K562 (cell line): ENCODE data around the gene LBP. TPM values are rescaled to one million over a fixed set of nuclear protein-coding genes. Genes with fewer than 3 reads are reported as not detected.
A peak's percentile ranks its signal among the peaks of the same experiment; 100 is the strongest.

Source experiments
- ARID1B ChIP-seq: fragments of 450-650 bp; IDR thresholded peaks from 2 replicates; pipeline ENCODE4 v1.6.1; 2016; ENCODE audit warnings: antibody characterized with exemption, mild to moderate bottlenecking, inconsistent platforms
- BRD9 ChIP-seq: fragments of 450-650 bp; IDR thresholded peaks from 2 replicates; pipeline ENCODE4 v1.6.1; 2018; ENCODE audit warnings: low read depth; ENCODE audit not compliant: partially characterized antibody
- FOXJ3 ChIP-seq: sonication (generic); formaldehyde crosslinking; IDR thresholded peaks from 2 replicates; pipeline ENCODE4 v1.4.0; 2020; ENCODE audit warnings: mild to moderate bottlenecking, missing genetic modification reagents
- FOXK2 ChIP-seq, 2 experiments: fragments of 450-650 bp; IDR thresholded peaks in 1 of 2; conservative IDR thresholded peaks in 1 of 2; 2 replicates each; pipeline ENCODE4 v1.6.1; 2016; ENCODE audit warnings: low read depth in 2 of 2, mild to moderate bottlenecking in 1 of 2
- FOXP1 ChIP-seq: sonication (generic); formaldehyde crosslinking; IDR thresholded peaks from 2 replicates; pipeline ENCODE4 v1.8.0; 2022; ENCODE audit warnings: mild to moderate bottlenecking, missing genetic modification reagents
- LARP7 ChIP-seq: fragments of 450-650 bp; IDR thresholded peaks from 2 replicates; pipeline ENCODE4 v1.6.1; 2016
- LEF1 ChIP-seq: fragments of 450-650 bp; IDR thresholded peaks from 2 replicates; pipeline ENCODE4 v1.6.1; 2016; ENCODE audit warnings: mild to moderate bottlenecking
- MCM2 ChIP-seq: fragments of 450-650 bp; IDR thresholded peaks from 2 replicates; pipeline ENCODE4 v1.6.1; 2017; ENCODE audit warnings: low read depth, mild to moderate bottlenecking
- MEF2A ChIP-seq: IDR thresholded peaks from 2 replicates; pipeline ENCODE4 v1.6.1; 2011; ENCODE audit warnings: low read depth, mild to moderate bottlenecking, low read length, moderate library complexity; ENCODE audit not compliant: control insufficient read depth
- NR2C1 ChIP-seq, 2 experiments: fragments of 450-650 bp; IDR thresholded peaks; 2 replicates each; pipeline ENCODE4 v1.6.1; 2017; ENCODE audit warnings: mild to moderate bottlenecking in 2 of 2, antibody characterized with exemption in 1 of 2, inconsistent platforms in 1 of 2, missing compliant biosample characterization in 1 of 2, missing genetic modification characterization in 1 of 2
- RAD21 ChIP-seq, 2 experiments: fragments of 250-450 bp in 1 of 2; fragments of 450-650 bp in 1 of 2; sonication (Bioruptor Pico) in 1 of 2; formaldehyde crosslinking in 1 of 2; IDR thresholded peaks in 1 of 2; conservative IDR thresholded peaks in 1 of 2; 2 replicates each; pipeline versions ENCODE4 v1.4.0 to v1.8.0; 2020 to 2022; ENCODE audit warnings: mild to moderate bottlenecking in 2 of 2, moderate library complexity in 1 of 2
- SETDB1 ChIP-seq: IDR thresholded peaks from one replicate; pipeline ENCODE4 v1.6.1; 2012; ENCODE audit warnings: low read length, control low read depth, inconsistent platforms
- SRSF3 ChIP-seq: fragments of 200-400 bp; formaldehyde crosslinking; IDR thresholded peaks from 2 replicates; pipeline ENCODE4 v1.6.1; 2016; ENCODE audit warnings: mild to moderate bottlenecking, low read length, moderate library complexity; ENCODE audit not compliant: insufficient read depth
- ZNF184 ChIP-seq: sonication (generic); formaldehyde crosslinking; IDR thresholded peaks from 2 replicates; pipeline ENCODE4 v1.5.0; 2020; ENCODE audit warnings: missing genetic modification reagents
- ZNF23 ChIP-seq: fragments of 250-450 bp; sonication (Bioruptor Pico); IDR thresholded peaks from 2 replicates; pipeline ENCODE4 v1.4.0; 2020; ENCODE audit warnings: mild to moderate bottlenecking
- ZNF583 ChIP-seq: fragments of 250-450 bp; sonication (Bioruptor Pico); IDR thresholded peaks from 2 replicates; pipeline ENCODE4 v1.4.0; 2020
- ZNF586 ChIP-seq: fragments of 450-650 bp; formaldehyde crosslinking; conservative IDR thresholded peaks from 2 replicates; pipeline ENCODE4 v1.4.0; 2020; ENCODE audit warnings: mild to moderate bottlenecking, moderate library complexity
- ZNF79 ChIP-seq: fragments of 250-450 bp; sonication (Bioruptor Pico); IDR thresholded peaks from 2 replicates; pipeline ENCODE4 v1.4.0; 2020; ENCODE audit warnings: low read depth, mild to moderate bottlenecking, moderate library complexity
- ZSCAN29 ChIP-seq: fragments of 450-650 bp; IDR thresholded peaks from 2 replicates; pipeline ENCODE4 v1.6.1; 2017
- polyA plus RNA-seq, 8 experiments: library from polyadenylated mRNA; depleted of rRNA in 4 of 8; stranded (reverse) in 5 of 8; unstranded in 3 of 8; fragments of >200 nt; fragmentation: Nextera tagmentation in 2 of 8; fragmentation: Illumina TruSeq in 1 of 8; extraction: Ambion mirVana in 2 of 8; extraction: Trizol in 1 of 8; gene quantifications; 2 replicates each; pipeline versions ENCODE4 v1.2.1 to v1.2.3, GENCODE V29; 2011 to 2014; ENCODE audit warnings: inconsistent platforms in 1 of 8, missing spikeins in 1 of 8
- total RNA-seq, 7 experiments: library from RNA; depleted of rRNA in 6 of 7; stranded (reverse); fragments of >200 nt in 6 of 7; fragmentation: Illumina TruSeq in 2 of 7; extraction: Trizol in 2 of 7; gene quantifications; 2 replicates each; pipeline versions ENCODE4 v1.2.1 to v1.2.3, GENCODE V29; 2011 to 2021; ENCODE audit warnings: low replicate concordance in 1 of 7
- TF ChIP-seq, protein P1 (sequence below): sonication (generic); formaldehyde crosslinking; IDR thresholded peaks from 2 replicates; pipeline ENCODE4 v1.8.0; 2022; ENCODE audit warnings: mild to moderate bottlenecking, missing genetic modification reagents
- TF ChIP-seq, protein P2 (sequence below): sonication (generic); formaldehyde crosslinking; IDR thresholded peaks from 2 replicates; pipeline ENCODE4 v1.8.1; 2023; ENCODE audit warnings: mild to moderate bottlenecking, missing genetic modification reagents
- TF ChIP-seq, protein P3 (sequence below): fragments of 250-450 bp; sonication (Bioruptor Pico); IDR thresholded peaks from 2 replicates; pipeline ENCODE4 v1.5.1; 2021; ENCODE audit warnings: mild to moderate bottlenecking
- TF ChIP-seq, protein P4 (sequence below), 2 experiments: fragments of 450-650 bp; IDR thresholded peaks; 2 replicates each; pipeline ENCODE4 v1.6.1; 2016
- TF ChIP-seq, protein P5 (sequence below): sonication (generic); formaldehyde crosslinking; IDR thresholded peaks from 2 replicates; pipeline ENCODE4 v1.8.0; 2022; ENCODE audit warnings: missing genetic modification reagents, mild to moderate bottlenecking, borderline replicate concordance

LBP gene
- total and polyA plus RNA-seq, 9 of the 15 experiments (the other 6 are each of a cell fraction or from before 2014, with no cell fraction given): 0.06 to 0.31 (median 0.09) TPM; not detected in 3

DNA sequence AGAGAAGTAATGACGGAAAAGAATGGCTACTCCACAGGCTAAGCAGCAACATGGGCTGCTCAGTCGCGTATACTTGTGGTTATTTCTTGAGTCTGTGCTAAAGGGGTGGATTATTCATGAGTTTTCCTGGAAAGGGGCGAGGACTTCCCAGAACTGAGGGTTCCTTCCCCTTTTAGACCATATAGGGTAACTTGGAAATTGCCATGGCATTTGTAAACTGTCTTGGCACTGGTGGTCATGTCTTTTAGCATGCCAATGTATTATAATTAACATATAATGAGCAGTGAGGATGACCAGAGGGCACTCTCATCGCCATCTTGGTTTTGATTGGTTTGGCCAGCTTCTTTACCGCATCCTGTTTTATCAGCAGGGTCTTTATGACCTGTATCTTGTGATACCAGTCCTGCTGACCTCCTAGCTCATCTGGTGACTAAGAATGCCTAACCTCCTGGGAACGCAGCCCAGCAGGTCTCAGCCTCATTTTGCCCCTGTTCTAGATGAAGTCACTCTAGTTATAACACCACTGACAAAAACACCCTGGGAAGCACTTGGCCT lies 11.4 kb downstream of the LBP start (continued):
- TF ChIP-seq NR2C1 (IDR thresholded peaks at IDR 0.05) (no peak), NR2C1 (tag; IDR thresholded peaks at IDR 0.05) (peak; percentile 76), ZSCAN29 (no peak), FOXK2 (conservative IDR thresholded peaks at IDR 0.05 in 1 of 2, IDR thresholded peaks at IDR 0.05 in 1 of 2; ENCODE audit: low read depth in 2 of 2) (0 out of 4 replicates have a peak, but pooled peaks of 1 of the 2 experiments have one; percentile 35), ZNF79 (CRISPR knock-in tag) (0 out of 2 replicates have a peak, but pooled peaks have one; percentile 4), BRD9 (no peak), LARP7 (no peak), RAD21 (CRISPR knock-in tag; conservative IDR thresholded peaks at IDR 0.05 in 1 of 2, IDR thresholded peaks at IDR 0.05 in 1 of 2) (no peak), ARID1B (peak; percentile 75), SRSF3 (no peak), MCM2 (no peak), LEF1 (peak; percentile 24; the same call in 1 of the 2 replicates), ZNF184 (CRISPR knock-in tag) (no peak), FOXP1 (no peak), MEF2A (no peak), FOXJ3 (CRISPR knock-in tag) (no peak), ZNF23 (CRISPR knock-in tag) (no peak), SETDB1 (no peak), ZNF586 (CRISPR knock-in tag) (no peak), ZNF583 (CRISPR knock-in tag) (peak; percentile 39)
- TF ChIP-seq, protein P1, sequence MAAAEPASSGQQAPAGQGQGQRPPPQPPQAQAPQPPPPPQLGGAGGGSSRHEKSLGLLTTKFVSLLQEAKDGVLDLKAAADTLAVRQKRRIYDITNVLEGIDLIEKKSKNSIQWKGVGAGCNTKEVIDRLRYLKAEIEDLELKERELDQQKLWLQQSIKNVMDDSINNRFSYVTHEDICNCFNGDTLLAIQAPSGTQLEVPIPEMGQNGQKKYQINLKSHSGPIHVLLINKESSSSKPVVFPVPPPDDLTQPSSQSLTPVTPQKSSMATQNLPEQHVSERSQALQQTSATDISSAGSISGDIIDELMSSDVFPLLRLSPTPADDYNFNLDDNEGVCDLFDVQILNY: no peak
- TF ChIP-seq, protein P2, sequence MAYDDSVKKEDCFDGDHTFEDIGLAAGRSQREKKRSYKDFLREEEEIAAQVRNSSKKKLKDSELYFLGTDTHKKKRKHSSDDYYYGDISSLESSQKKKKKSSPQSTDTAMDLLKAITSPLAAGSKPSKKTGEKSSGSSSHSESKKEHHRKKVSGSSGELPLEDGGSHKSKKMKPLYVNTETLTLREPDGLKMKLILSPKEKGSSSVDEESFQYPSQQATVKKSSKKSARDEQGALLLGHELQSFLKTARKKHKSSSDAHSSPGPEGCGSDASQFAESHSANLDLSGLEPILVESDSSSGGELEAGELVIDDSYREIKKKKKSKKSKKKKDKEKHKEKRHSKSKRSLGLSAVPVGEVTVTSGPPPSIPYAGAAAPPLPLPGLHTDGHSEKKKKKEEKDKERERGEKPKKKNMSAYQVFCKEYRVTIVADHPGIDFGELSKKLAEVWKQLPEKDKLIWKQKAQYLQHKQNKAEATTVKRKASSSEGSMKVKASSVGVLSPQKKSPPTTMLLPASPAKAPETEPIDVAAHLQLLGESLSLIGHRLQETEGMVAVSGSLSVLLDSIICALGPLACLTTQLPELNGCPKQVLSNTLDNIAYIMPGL (CRISPR knock-in tag): no peak
- TF ChIP-seq, protein P3, sequence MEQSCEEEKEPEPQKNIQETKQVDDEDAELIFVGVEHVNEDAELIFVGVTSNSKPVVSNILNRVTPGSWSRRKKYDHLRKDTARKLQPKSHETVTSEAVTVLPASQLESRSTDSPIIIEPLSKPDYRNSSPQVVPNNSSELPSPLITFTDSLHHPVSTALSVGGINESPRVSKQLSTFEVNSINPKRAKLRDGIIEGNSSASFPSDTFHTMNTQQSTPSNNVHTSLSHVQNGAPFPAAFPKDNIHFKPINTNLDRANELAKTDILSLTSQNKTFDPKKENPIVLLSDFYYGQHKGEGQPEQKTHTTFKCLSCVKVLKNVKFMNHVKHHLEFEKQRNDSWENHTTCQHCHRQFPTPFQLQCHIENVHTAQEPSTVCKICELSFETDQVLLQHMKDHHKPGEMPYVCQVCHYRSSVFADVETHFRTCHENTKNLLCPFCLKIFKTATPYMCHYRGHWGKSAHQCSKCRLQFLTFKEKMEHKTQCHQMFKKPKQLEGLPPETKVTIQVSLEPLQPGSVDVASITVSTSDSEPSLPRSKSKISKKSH (CRISPR knock-in tag): no peak
- TF ChIP-seq, protein P4, sequence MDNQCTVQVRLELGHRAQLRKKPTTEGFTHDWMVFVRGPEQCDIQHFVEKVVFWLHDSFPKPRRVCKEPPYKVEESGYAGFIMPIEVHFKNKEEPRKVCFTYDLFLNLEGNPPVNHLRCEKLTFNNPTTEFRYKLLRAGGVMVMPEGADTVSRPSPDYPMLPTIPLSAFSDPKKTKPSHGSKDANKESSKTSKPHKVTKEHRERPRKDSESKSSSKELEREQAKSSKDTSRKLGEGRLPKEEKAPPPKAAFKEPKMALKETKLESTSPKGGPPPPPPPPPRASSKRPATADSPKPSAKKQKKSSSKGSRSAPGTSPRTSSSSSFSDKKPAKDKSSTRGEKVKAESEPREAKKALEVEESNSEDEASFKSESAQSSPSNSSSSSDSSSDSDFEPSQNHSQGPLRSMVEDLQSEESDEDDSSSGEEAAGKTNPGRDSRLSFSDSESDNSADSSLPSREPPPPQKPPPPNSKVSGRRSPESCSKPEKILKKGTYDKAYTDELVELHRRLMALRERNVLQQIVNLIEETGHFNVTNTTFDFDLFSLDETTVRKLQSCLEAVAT (IDR thresholded peaks at IDR 0.05): no peak
- TF ChIP-seq, protein P5, sequence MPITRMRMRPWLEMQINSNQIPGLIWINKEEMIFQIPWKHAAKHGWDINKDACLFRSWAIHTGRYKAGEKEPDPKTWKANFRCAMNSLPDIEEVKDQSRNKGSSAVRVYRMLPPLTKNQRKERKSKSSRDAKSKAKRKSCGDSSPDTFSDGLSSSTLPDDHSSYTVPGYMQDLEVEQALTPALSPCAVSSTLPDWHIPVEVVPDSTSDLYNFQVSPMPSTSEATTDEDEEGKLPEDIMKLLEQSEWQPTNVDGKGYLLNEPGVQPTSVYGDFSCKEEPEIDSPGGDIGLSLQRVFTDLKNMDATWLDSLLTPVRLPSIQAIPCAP (CRISPR knock-in tag): no peak
